ENCODE data around the gene REM2.

- TF ChIP-seq POLR2AphosphoS5 (IDR thresholded peaks at IDR 0.05; ENCODE audit: low read depth, low read length) (no peak), TAF1 (IDR thresholded peaks at IDR 0.05; ENCODE audit: borderline replicate concordance, insufficient read depth, low read length) (no peak)
Observed at GRCh38 chr14:22922294-22922693, 39.3 kb downstream of the REM2 start.
